Measurements from ENCODE around the gene NT5M.

DNA sequence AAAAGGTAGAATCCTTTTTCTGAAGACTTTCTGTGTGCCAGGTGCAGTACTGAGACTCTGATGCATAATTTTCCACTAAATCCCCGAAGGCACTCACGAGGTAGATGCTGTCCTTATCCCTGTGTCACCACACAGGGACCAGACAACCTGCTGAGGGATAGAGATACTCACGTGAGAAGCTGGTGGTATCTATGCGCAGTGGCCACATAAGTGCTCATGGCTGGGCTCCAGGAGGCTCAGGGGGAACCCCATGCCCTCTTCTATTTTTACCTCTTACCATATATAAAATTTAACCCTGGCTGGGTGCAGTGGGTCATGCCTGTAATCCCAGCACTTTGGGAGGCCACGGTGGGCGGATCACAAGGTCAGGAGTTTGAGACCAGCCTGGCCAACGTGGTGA, 38.3 kb downstream of the NT5M start:
- no peak for TF ChIP-seq POLR2A (IDR thresholded peaks at IDR 0.05)
- TF ChIP-seq, protein P1, sequence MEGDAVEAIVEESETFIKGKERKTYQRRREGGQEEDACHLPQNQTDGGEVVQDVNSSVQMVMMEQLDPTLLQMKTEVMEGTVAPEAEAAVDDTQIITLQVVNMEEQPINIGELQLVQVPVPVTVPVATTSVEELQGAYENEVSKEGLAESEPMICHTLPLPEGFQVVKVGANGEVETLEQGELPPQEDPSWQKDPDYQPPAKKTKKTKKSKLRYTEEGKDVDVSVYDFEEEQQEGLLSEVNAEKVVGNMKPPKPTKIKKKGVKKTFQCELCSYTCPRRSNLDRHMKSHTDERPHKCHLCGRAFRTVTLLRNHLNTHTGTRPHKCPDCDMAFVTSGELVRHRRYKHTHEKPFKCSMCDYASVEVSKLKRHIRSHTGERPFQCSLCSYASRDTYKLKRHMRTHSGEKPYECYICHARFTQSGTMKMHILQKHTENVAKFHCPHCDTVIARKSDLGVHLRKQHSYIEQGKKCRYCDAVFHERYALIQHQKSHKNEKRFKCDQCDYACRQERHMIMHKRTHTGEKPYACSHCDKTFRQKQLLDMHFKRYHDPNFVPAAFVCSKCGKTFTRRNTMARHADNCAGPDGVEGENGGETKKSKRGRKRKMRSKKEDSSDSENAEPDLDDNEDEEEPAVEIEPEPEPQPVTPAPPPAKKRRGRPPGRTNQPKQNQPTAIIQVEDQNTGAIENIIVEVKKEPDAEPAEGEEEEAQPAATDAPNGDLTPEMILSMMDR (IDR thresholded peaks at IDR 0.05): no peak
